GM23248 (cell line): ENCODE measurements around the gene HEXIM1. TPM values are rescaled to one million over a fixed set of nuclear protein-coding genes. Genes with fewer than 3 reads are reported as not detected.

Source experiments
- DNase-seq: peaks from one replicate; pipeline ENCODE4 v3.0.0-alpha.2; 2015
- H2AFZ ChIP-seq: fragments of 200-600 bp; sonication (generic); 2 replicates; pipeline ENCODE4 v1.6.1; 2016; ENCODE audit warnings: antibody characterized with exemption
- H3F3A ChIP-seq: fragments of 200-600 bp; sonication (generic); 2 replicates; pipeline ENCODE4 v1.6.1; 2016; ENCODE audit warnings: mild to moderate bottlenecking, antibody characterized with exemption, mixed run types; ENCODE audit not compliant: insufficient read depth
- H3K27ac ChIP-seq: fragments of 200-600 bp; sonication (generic); 2 replicates; pipeline ENCODE4 v1.5.1; 2016; ENCODE audit warnings: mild to moderate bottlenecking
- H3K27me3 ChIP-seq: fragments of 200-600 bp; sonication (generic); replicated peaks from 2 replicates; pipeline ENCODE4 v1.6.1; 2016; ENCODE audit warnings: mild to moderate bottlenecking; ENCODE audit not compliant: insufficient read depth
- H3K36me3 ChIP-seq: fragments of 200-600 bp; sonication (generic); 2 replicates; pipeline ENCODE4 v1.6.1; 2016; ENCODE audit warnings: low read depth, mild to moderate bottlenecking
- H3K4me1 ChIP-seq: fragments of 200-600 bp; sonication (generic); 2 replicates; pipeline ENCODE4 v1.6.1; 2016; ENCODE audit warnings: mild to moderate bottlenecking; ENCODE audit not compliant: insufficient read depth
- H3K4me2 ChIP-seq: fragments of 200-600 bp; sonication (generic); one replicate; pipeline ENCODE4 v1.6.1; 2016; ENCODE audit warnings: mild to moderate bottlenecking; ENCODE audit not compliant: unreplicated experiment
- H3K4me3 ChIP-seq: fragments of 200-600 bp; sonication (generic); 2 replicates; pipeline ENCODE4 v1.5.1; 2016; ENCODE audit warnings: mild to moderate bottlenecking
- H3K79me2 ChIP-seq: fragments of 200-600 bp; sonication (generic); 2 replicates; pipeline ENCODE4 v1.6.1; 2016; ENCODE audit warnings: mild to moderate bottlenecking; ENCODE audit not compliant: insufficient read depth
- H3K9ac ChIP-seq: fragments of 200-600 bp; sonication (generic); 2 replicates; pipeline ENCODE4 v1.6.1; 2016; ENCODE audit warnings: mild to moderate bottlenecking
- H3K9me2 ChIP-seq: fragments of 200-600 bp; sonication (generic); 2 replicates; pipeline ENCODE4 v1.6.1; 2016; ENCODE audit warnings: mixed run types, mild to moderate bottlenecking, moderate library complexity; ENCODE audit not compliant: insufficient read depth
- H3K9me3 ChIP-seq: fragments of 200-600 bp; sonication (generic); one replicate; pipeline ENCODE4 v1.6.1; 2017; ENCODE audit warnings: low read depth
- H4K20me1 ChIP-seq: fragments of 200-600 bp; sonication (generic); 2 replicates; pipeline ENCODE4 v1.6.0; 2016; ENCODE audit not compliant: insufficient read depth
- EZH2 ChIP-seq: fragments of 200-600 bp; sonication (generic); IDR thresholded peaks from 2 replicates; pipeline ENCODE4 v1.6.1; 2018; ENCODE audit warnings: antibody characterized with exemption, mild to moderate bottlenecking; ENCODE audit not compliant: insufficient read depth, poor library complexity, severe bottlenecking
- EZH2phosphoT487 ChIP-seq: fragments of 200-600 bp; sonication (generic); IDR thresholded peaks from 2 replicates; pipeline ENCODE4 v1.6.1; 2018; ENCODE audit warnings: antibody characterized with exemption, moderate library complexity, mild to moderate bottlenecking, low read depth; ENCODE audit not compliant: insufficient read depth
- WGBS, 2 experiments: methylation state at CpG; one replicate each; pipeline ENCODE4 v1.1.6; 2015 to 2017; ENCODE audit warnings: low lambda C conversion rate in 2 of 2, low coverage in 1 of 2; ENCODE audit errors: missing lambda C conversion rate in 2 of 2; 5-methylcytosine and 5-hydroxymethylcytosine counted together
- in situ Hi-C: fragments of 300-500 bp; cut with MboI; formaldehyde crosslinking; loops from 2 replicates; pipeline ENCODE4 v1.15.0; 2020
- polyA plus RNA-seq: library from polyadenylated mRNA; unstranded; fragments of >200 nt; fragmentation: Nextera tagmentation; extraction: Ambion mirVana; gene quantifications from 2 replicates; pipeline ENCODE4 v1.2.1, GENCODE V29; 2016
- total RNA-seq: library from RNA; depleted of rRNA; stranded (reverse); fragments of >200 nt; shearing (Covaris generic); gene quantifications from 2 replicates; pipeline ENCODE4 v1.2.3, GENCODE V29; 2014

The HEXIM1 gene
- total and polyA plus RNA-seq, 2 experiments from 2014 or later, result 10.6 to 16.2 TPM

GRCh38 chr17:45101883-45102811 lies 46.1 kb upstream of the HEXIM1 start:
- DNase-seq, result peak; percentile 39
- H3K36me3 ChIP-seq, result peaks cover 31% of the 10 kb centered on the region
- no peaks in the 10 kb centered on the region for H3F3A ChIP-seq
- H2AFZ ChIP-seq, result no peak overlapping the region
- 65 to 71% methylated on average over 12 of the region's 12 CpGs for WGBS, 2 experiments
- no peaks in the 10 kb centered on the region for H3K9me2 ChIP-seq
- peaks cover 14% of the 10 kb centered on the region; the same call in 1 of the 2 replicates for H3K4me1 ChIP-seq
- H3K27ac ChIP-seq, result peak overlapping the region; percentile 44
- no peak overlapping the region for H3K4me3 ChIP-seq
- in situ Hi-C loops, result no loop called here
- H3K4me2 ChIP-seq, result no peak overlapping the region
- H3K79me2 ChIP-seq, result peaks cover 3% of the 10 kb centered on the region
- peak overlapping the region; percentile 21; the same call in 1 of the 2 replicates for H3K9ac ChIP-seq
- no peaks in the 10 kb centered on the region for H3K27me3 ChIP-seq
- TF ChIP-seq EZH2 (no peak), EZH2phosphoT487 (no peak)
- H4K20me1 ChIP-seq, result no peaks in the 10 kb centered on the region; the same call in 1 of the 2 replicates
- H3K9me3 ChIP-seq, result no peaks in the 10 kb centered on the region

- H3K27ac ChIP-seq, result 0 out of 2 replicates have a peak overlapping the region, but pooled peaks have one; percentile 44
- peaks cover 1% of the 10 kb centered on the region for H3K79me2 ChIP-seq
- no peaks in the 10 kb centered on the region; the same call in 1 of the 2 replicates for H4K20me1 ChIP-seq
- no peaks in the 10 kb centered on the region for H3K27me3 ChIP-seq
- no peaks in the 10 kb centered on the region for H3K9me3 ChIP-seq
- no peak overlapping the region for H3K9ac ChIP-seq
- H2AFZ ChIP-seq, result no peak overlapping the region
- TF ChIP-seq EZH2phosphoT487 (no peak), EZH2 (no peak)
- in situ Hi-C loops, result no loop called here
- no peak overlapping the region for H3K4me3 ChIP-seq
- WGBS, 2 experiments, result 90 to 96% methylated on average over 9 of the region's 9 CpGs
- H3F3A ChIP-seq, result no peaks in the 10 kb centered on the region
- no peak overlapping the region for H3K4me2 ChIP-seq
- H3K4me1 ChIP-seq, result peaks cover 14% of the 10 kb centered on the region; the same call in 1 of the 2 replicates
- peaks cover 31% of the 10 kb centered on the region for H3K36me3 ChIP-seq
- no peak for DNase-seq
- no peaks in the 10 kb centered on the region for H3K9me2 ChIP-seq
Measured at GRCh38 chr17:45102856-45103255, 45.4 kb upstream of the HEXIM1 start.

DNA sequence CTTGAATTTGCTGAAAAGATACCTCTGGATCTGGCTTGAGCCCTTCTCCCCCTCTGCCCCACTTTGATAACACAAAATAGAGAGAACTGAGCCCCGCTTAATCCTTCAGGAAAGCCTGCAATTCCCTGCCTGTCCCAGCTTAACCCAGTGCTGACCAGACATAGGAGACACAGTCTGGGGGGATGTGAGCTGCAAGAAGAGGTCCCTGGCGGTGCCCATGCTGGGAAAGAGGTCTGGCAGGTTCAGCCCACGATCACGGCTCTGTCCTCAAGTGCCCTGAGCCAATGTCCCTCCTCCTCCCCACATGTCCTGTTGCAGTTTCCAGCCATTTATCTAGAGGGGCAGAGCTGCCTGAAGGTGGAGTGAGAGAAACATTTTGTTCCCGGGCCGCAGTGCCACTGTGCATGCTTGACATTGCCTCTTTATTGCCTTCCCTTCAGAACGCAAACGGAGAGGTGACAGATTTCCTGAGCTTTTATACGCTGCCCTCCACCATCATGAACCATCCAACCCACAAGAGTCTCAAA lies 44.9 kb upstream of the HEXIM1 start:
- Histone ChIP-seq H3K36me3 (peaks cover 31% of the 10 kb centered on the region), H3K4me3 (no peak overlapping the region), H3F3A (0 out of 2 replicates have a peak, but pooled peaks cover under 1% of the 10 kb centered on the region), H3K79me2 (no peaks in the 10 kb centered on the region; the same call in 1 of the 2 replicates), H3K27ac (no peak overlapping the region), H3K4me2 (no peak overlapping the region), H3K27me3 (no peaks in the 10 kb centered on the region), H3K9ac (no peak overlapping the region), H2AFZ (no peak overlapping the region), H3K9me3 (no peaks in the 10 kb centered on the region), H3K9me2 (no peaks in the 10 kb centered on the region), H3K4me1 (peaks cover 14% of the 10 kb centered on the region; the same call in 1 of the 2 replicates), H4K20me1 (no peaks in the 10 kb centered on the region; the same call in 1 of the 2 replicates)
- DNase-seq, result no peak
- in situ Hi-C loops, result no loop called here
- TF ChIP-seq EZH2, result no peak
- TF ChIP-seq EZH2phosphoT487, result no peak
- 86 to 89% methylated on average over 9 of the region's 9 CpGs for WGBS, 2 experiments

GRCh38 chr17:45104029-45104428 lies 44.2 kb upstream of the HEXIM1 start:
- H3F3A ChIP-seq, result 0 out of 2 replicates have a peak, but pooled peaks cover 7% of the 10 kb centered on the region
- H3K4me2 ChIP-seq, result no peak overlapping the region
- in situ Hi-C loops, result no loop called here
- no peaks in the 10 kb centered on the region for H3K79me2 ChIP-seq
- no peaks in the 10 kb centered on the region for H3K9me2 ChIP-seq
- WGBS, 2 experiments, result 86 to 91% methylated on average over 8 of the region's 8 CpGs
- no peak overlapping the region for H3K4me3 ChIP-seq
- no peaks in the 10 kb centered on the region for H3K9me3 ChIP-seq
- no peak for DNase-seq
- no peak overlapping the region for H3K27ac ChIP-seq
- H3K9ac ChIP-seq, result no peak overlapping the region
- H4K20me1 ChIP-seq, result no peaks in the 10 kb centered on the region; the same call in 1 of the 2 replicates
- H2AFZ ChIP-seq, result no peak overlapping the region
- H3K36me3 ChIP-seq, result peaks cover 31% of the 10 kb centered on the region
- H3K27me3 ChIP-seq, result no peaks in the 10 kb centered on the region
- TF ChIP-seq EZH2phosphoT487 (no peak), EZH2 (no peak)
- 0 out of 2 replicates have a peak, but pooled peaks cover 7% of the 10 kb centered on the region for H3K4me1 ChIP-seq
